OCI-LY3 (cell line): ENCODE data around the gene CABP1.

ENCODE experiments used
- EZH2phosphoT487 ChIP-seq: fragments of 200-600 bp; shearing (Covaris generic); IDR thresholded peaks from 2 replicates; pipeline ENCODE4 v1.6.1; 2018; ENCODE audit warnings: antibody characterized with exemption, mixed run types, low read depth
- TF ChIP-seq, protein P1 (sequence below): fragments of 200-600, 300-600 bp; sonication (generic); IDR thresholded peaks from 2 replicates; pipeline ENCODE4 v1.5.1; 2014; ENCODE audit warnings: antibody characterized with exemption, low read length, low read depth

DNA sequence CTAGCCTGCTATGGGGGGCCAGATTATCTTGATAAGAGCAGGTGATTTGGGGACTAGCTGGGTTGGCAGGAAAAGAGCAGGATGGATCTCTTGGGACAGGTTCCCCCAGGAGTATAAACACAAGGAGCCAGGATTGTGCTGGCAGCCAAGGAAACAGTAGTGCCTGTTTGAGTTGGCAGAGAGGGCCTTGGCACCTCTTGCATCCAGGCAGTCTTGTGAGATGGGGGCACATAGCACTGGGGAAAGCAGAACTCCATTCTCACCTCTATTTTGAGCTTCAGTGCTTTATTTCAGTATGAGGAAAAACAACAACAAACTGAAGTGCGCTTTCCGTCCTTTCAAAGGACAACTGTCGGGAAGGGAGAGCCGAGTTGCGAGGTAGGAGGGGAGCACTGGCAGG, 60.5 kb downstream of the CABP1 start:
- TF ChIP-seq, protein P1, sequence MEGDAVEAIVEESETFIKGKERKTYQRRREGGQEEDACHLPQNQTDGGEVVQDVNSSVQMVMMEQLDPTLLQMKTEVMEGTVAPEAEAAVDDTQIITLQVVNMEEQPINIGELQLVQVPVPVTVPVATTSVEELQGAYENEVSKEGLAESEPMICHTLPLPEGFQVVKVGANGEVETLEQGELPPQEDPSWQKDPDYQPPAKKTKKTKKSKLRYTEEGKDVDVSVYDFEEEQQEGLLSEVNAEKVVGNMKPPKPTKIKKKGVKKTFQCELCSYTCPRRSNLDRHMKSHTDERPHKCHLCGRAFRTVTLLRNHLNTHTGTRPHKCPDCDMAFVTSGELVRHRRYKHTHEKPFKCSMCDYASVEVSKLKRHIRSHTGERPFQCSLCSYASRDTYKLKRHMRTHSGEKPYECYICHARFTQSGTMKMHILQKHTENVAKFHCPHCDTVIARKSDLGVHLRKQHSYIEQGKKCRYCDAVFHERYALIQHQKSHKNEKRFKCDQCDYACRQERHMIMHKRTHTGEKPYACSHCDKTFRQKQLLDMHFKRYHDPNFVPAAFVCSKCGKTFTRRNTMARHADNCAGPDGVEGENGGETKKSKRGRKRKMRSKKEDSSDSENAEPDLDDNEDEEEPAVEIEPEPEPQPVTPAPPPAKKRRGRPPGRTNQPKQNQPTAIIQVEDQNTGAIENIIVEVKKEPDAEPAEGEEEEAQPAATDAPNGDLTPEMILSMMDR, result no peak
- TF ChIP-seq EZH2phosphoT487, result no peak
